DMS79 treated with DMSO at 0.1 percent for 48 hours (cell line): ENCODE measurements around the gene SOX4.

Experiments
- DNase-seq: peaks from one replicate; lab custom pipeline; 2025; lab: John Stamatoyannopoulos, UW

SOX4 gene

GRCh38 chr6:21594416-21595281 lies 1.1 kb downstream of the SOX4 start:
- DNase-seq: peak; percentile 21

GRCh38 chr6:21595285-21596144 lies 2.0 kb downstream of the SOX4 start:
- peak; percentile 30 for DNase-seq

- peak; percentile 74 for DNase-seq
Measured at GRCh38 chr6:21596145-21596948, 2.8 kb downstream of the SOX4 start.

GRCh38 chr6:21596949-21597682 lies 3.6 kb downstream of the SOX4 start:
- DNase-seq: peak; percentile 74

GRCh38 chr6:21597801-21598673 lies 4.5 kb downstream of the SOX4 start:
- no peak for DNase-seq

- DNase-seq: peak; percentile 31
Measured at GRCh38 chr6:21598674-21599023, 5.1 kb downstream of the SOX4 start.

- peak; percentile 37 for DNase-seq
Measured at GRCh38 chr6:21599051-21599696, 5.6 kb downstream of the SOX4 start.

- DNase-seq: no peak
Measured at GRCh38 chr6:21601339-21601923, 7.9 kb downstream of the SOX4 start.

GRCh38 chr6:21601932-21602390 lies 8.4 kb downstream of the SOX4 start:
- no peak for DNase-seq

GRCh38 chr6:21603082-21603952 lies 9.8 kb downstream of the SOX4 start:
- peak; percentile 32 for DNase-seq

GRCh38 chr6:21604081-21604480 lies 10.5 kb downstream of the SOX4 start:
- no peak for DNase-seq

- DNase-seq: no peak
Measured at GRCh38 chr6:21605166-21605565, 11.6 kb downstream of the SOX4 start.

GRCh38 chr6:21608601-21609000 lies 15.1 kb downstream of the SOX4 start:
- no peak for DNase-seq

- no peak for DNase-seq
Measured at GRCh38 chr6:21609881-21610329, 16.4 kb downstream of the SOX4 start.

GRCh38 chr6:21610341-21610740 lies 16.8 kb downstream of the SOX4 start:
- no peak for DNase-seq

GRCh38 chr6:21611485-21611884 lies 17.9 kb downstream of the SOX4 start:
- peak; percentile 95 for DNase-seq

GRCh38 chr6:21612067-21612745 lies 18.7 kb downstream of the SOX4 start:
- peak; percentile 79 for DNase-seq

GRCh38 chr6:21613809-21614208 lies 20.3 kb downstream of the SOX4 start:
- DNase-seq: no peak
